SH-SY5Y (cell line): ENCODE results near the gene RIN3.

ENCODE experiments used
- GATA2 ChIP-seq: IDR thresholded peaks from 2 replicates; pipeline ENCODE4 v1.6.1; 2011; ENCODE audit warnings: mild to moderate bottlenecking, low read depth, low read length
- GATA3 ChIP-seq: IDR thresholded peaks from 2 replicates; pipeline ENCODE4 v1.6.1; 2011; ENCODE audit warnings: low read depth, mild to moderate bottlenecking, low read length, moderate library complexity

GRCh38 chr14:92472860-92473259, 40.7 kb upstream of the RIN3 start:
- TF ChIP-seq GATA3, result no peak
- TF ChIP-seq GATA2, result no peak
